Skeletal muscle satellite cell (primary cell): ENCODE results near the gene FAR2.
"Not testable (repeated sequence)": the region's sequence is repeated elsewhere in the genome, so short reads cannot be mapped to it uniquely, and the experiment has no call there.

Experiments
- H3K27me3 ChIP-seq: 2 replicates; pipeline ENCODE4 v1.7.0; 2013; ENCODE audit warnings: low read length; ENCODE audit not compliant: control insufficient read depth, insufficient read depth
- H3K36me3 ChIP-seq: 2 replicates; pipeline ENCODE4 v1.7.0; 2013; ENCODE audit warnings: mild to moderate bottlenecking, control low read depth, low read length; ENCODE audit not compliant: insufficient read depth
- H3K4me1 ChIP-seq: 2 replicates; pipeline ENCODE4 v1.7.0; 2013; ENCODE audit warnings: low read length; ENCODE audit not compliant: control insufficient read depth, insufficient read depth
- H3K4me2 ChIP-seq: 2 replicates; pipeline ENCODE4 v1.7.0; 2013; ENCODE audit warnings: mild to moderate bottlenecking, low read length
- H3K4me3 ChIP-seq: 2 replicates; pipeline ENCODE4 v1.7.0; 2013; ENCODE audit warnings: low read length
- H3K9ac ChIP-seq: 2 replicates; pipeline ENCODE4 v1.7.0; 2013; ENCODE audit warnings: mild to moderate bottlenecking, low read depth, low read length, moderate library complexity
- H3K9me3 ChIP-seq: replicated peaks from 2 replicates; pipeline ENCODE4 v1.7.0; 2013; ENCODE audit warnings: mild to moderate bottlenecking, control low read depth, low read length

The FAR2 gene

DNA sequence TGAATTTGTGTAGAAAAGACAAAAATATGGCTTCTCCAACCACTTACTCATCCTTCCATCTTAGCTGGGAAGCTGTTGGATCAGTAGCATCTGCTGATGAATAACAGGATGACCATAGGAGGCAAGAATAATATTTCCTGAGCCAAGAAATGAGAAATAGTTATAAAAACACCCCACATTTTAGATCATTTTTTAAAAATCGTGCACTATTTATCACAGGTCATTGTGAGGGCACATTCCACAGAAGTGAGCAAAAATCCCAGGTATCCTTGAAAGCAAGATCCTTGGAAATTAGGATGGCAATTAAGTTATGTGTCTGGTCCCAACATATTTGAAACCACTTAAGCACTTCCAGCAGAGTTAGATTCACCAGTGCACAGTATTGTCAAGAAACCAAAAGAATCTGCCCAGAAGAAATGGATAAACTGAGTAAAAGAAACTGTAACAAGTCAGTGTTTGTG lies 8.4 kb downstream of the FAR2 start:
- Histone ChIP-seq H3K36me3 (no peaks in the 10 kb centered on the region), H3K9ac (no peak overlapping the region), H3K9me3 (no peaks in the 10 kb centered on the region), H3K4me2 (peak overlapping the region; percentile 41), H3K27me3 (no peaks in the 10 kb centered on the region), H3K4me3 (peak overlapping the region; percentile 29), H3K4me1 (peaks cover 18% of the 10 kb centered on the region)

DNA sequence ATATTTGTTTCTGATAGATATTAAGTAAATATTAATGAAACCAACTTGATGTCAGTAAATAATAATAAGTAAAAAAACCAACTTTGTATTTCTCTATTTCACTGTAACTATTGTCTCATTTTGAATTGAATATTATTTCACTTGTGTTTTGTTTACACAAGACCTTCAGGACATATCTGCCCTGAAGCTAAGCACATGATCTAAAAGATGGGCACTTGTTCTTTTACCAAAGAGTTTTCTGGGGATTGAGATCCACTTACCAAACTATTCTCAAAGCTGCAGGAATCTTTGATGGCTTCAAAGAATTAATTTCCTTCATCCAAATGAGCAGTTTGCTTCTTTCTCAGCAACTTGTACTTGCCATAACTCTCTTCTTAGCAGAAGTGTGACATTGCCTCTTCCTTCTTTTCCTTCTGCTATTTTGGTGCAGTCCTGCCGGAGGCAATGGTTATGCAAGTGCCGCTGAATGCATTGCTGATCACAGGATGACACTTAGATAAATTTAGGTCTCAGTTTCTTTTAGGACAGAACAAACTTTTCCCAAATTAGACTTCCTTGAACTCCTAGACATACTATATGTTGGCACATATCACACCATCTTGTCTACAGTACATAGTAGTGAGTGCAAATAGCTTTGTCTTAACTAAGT lies 9.2 kb downstream of the FAR2 start:
- H3K4me2 ChIP-seq: no peak overlapping the region
- no peaks in the 10 kb centered on the region for H3K9me3 ChIP-seq
- no peak overlapping the region for H3K9ac ChIP-seq
- no peaks in the 10 kb centered on the region for H3K27me3 ChIP-seq
- no peaks in the 10 kb centered on the region for H3K36me3 ChIP-seq
- H3K4me3 ChIP-seq: no peak overlapping the region
- peaks cover 18% of the 10 kb centered on the region for H3K4me1 ChIP-seq

DNA sequence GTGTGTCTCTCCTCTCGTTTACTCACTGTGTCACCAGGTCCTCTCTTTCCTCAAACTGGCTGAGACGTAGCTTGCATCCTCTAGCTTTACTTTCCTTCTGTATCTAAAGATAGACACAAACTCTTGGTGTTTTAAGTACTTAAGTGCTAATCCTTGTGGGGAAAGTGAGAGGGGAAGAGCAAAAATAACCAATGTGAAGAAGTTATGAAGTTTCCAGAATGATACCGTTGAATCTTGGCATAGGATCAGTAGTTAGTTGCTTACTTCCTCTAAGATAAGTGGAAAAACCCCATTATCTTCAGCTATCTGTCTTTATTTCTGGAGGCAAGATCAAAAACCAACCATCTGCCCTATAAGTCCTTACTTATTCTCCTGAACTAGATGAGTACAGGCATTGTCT lies 10.6 kb downstream of the FAR2 start:
- no peaks in the 10 kb centered on the region for H3K27me3 ChIP-seq
- H3K36me3 ChIP-seq: no peaks in the 10 kb centered on the region
- no peak overlapping the region for H3K9ac ChIP-seq
- no peaks in the 10 kb centered on the region for H3K9me3 ChIP-seq
- no peak overlapping the region for H3K4me3 ChIP-seq
- H3K4me1 ChIP-seq: peaks cover 23% of the 10 kb centered on the region
- H3K4me2 ChIP-seq: no peak overlapping the region

DNA sequence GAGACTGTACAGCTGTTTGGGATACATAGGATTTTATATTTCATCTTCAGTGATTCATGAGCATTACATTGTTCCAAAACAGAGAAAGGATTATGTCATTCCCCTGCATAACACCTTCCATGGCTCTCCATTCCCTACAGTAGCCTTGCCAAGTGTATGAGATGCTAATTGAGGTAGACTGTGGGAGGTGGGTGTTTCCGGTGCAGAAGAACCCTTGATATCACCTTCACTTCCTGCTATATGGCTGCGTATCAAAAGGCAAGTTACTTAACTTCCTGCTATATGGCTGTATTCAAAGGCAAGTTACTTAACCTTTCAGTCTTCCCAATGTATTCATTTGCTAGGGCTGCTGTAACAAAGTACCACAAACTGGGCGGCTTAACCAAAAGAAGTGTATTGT lies 11.2 kb downstream of the FAR2 start:
- H3K4me2 ChIP-seq: no peak overlapping the region
- no peak overlapping the region for H3K9ac ChIP-seq
- H3K4me1 ChIP-seq: peaks cover 28% of the 10 kb centered on the region
- no peaks in the 10 kb centered on the region for H3K27me3 ChIP-seq
- no peaks in the 10 kb centered on the region for H3K36me3 ChIP-seq
- no peaks in the 10 kb centered on the region for H3K9me3 ChIP-seq
- no peak overlapping the region for H3K4me3 ChIP-seq

DNA sequence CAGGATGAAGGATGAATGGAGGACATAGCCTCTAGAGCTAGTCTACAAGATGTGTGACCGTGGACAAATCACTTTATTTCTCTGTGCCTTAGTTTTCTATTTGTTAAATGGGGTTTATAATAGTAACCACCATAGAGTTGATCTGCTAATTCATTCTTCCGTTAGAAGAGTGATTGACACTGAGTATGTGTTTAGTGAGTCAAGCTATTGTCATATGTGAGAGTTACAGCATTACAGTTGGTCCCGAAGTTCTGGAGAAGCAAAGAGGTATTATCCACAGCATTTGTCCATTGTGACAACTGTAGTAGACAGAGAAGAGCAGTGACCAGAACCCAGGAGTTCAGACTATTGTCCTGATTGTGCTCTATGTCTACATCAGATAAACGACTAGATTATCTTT lies 14.1 kb downstream of the FAR2 start:
- Histone ChIP-seq H3K4me3 (no peak overlapping the region), H3K9ac (no peak overlapping the region), H3K36me3 (no peaks in the 10 kb centered on the region), H3K4me1 (peaks cover 14% of the 10 kb centered on the region), H3K4me2 (no peak overlapping the region), H3K9me3 (no peaks in the 10 kb centered on the region), H3K27me3 (no peaks in the 10 kb centered on the region)

DNA sequence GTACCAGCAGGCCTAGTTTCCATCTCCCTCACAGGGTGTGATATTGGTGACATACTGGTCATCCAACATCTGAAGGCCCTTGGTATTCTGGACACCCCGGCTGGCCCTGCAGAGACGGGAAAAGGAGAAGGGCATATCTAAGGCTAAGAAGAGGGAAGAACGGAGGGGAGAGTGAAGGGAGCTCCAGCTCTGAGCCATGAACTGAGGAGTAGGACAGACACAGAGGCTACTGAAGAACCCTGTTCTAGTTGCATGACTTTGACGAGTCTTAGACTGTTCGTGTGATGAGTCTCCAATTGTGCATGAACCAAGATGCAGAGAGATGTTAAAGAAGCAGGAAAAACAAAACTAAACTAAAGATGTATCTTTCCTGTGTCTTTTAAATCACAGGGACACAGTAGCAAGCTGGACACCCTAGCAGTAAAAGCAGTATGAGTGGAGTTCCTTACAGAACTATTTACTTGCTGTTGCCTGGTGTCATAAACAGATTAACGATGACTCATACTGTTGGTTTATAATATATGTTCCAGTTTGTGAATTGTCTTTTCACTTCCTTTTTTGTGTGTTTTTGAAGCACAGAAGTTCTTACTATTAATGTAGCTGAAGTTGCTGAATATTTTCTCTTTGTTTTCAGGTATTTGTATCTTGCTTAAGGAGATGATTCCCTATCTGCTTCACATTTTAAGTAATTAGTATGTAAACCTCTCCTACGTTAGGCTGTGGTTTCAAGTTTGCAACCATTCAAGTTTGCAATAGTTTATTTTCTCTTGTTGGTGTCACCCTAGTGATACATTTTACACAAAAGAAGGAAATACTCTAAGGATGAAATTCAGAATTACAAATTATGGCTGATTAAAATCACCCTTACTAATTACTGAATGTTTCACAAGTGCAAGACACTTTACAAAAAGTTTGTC lies 15.7 kb downstream of the FAR2 start:
- Histone ChIP-seq H3K27me3 (no peaks in the 10 kb centered on the region), H3K9me3 (no peaks in the 10 kb centered on the region), H3K4me1 (peaks cover 11% of the 10 kb centered on the region), H3K4me2 (peak overlapping the region; percentile 47), H3K4me3 (no peak overlapping the region), H3K36me3 (no peaks in the 10 kb centered on the region), H3K9ac (peak overlapping the region; percentile 28)

DNA sequence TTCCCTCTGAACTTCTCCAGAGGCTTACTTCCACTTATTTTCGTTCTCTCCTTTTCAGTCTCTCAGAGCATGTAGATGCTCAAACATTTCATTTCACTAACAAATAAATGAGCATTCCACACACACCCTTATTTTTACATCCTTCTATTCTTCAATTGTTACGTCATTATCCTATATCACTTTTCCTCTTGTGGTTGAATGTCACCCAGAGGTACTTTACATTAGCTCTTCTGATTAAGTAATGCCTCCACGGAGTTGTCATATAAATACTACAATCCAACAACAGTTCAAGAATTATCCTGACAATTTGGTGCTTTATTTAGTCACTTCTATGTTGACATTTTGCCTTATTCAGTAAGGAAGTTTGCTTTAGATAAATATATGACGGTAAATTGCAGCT lies 18.4 kb downstream of the FAR2 start:
- Histone ChIP-seq H3K9me3 (no peaks in the 10 kb centered on the region), H3K9ac (no peak overlapping the region), H3K27me3 (no peaks in the 10 kb centered on the region), H3K4me1 (peaks cover 11% of the 10 kb centered on the region), H3K4me3 (no peak overlapping the region), H3K4me2 (no peak overlapping the region), H3K36me3 (no peaks in the 10 kb centered on the region)

DNA sequence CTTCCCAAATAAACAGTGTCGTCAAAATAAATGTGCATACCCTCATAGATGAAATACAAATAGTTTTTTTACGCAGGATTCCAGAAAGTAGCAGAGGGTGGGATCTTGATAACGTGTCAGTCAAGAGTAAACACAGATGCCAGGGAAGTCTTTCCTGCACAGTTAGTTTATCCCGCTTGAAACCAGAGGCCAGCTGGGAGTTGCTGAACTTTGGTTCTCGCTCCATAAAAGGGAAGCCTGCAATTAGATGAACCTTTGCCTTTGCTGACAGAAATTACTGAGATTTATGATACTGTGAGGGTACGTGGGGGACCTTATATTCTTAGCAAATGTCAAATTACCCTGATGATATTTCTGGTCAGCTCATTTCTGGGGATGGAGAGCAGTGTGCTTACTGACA lies 18.9 kb downstream of the FAR2 start:
- Histone ChIP-seq H3K36me3 (no peaks in the 10 kb centered on the region), H3K4me2 (no peak overlapping the region), H3K9ac (no peak overlapping the region), H3K27me3 (no peaks in the 10 kb centered on the region), H3K9me3 (no peaks in the 10 kb centered on the region), H3K4me3 (no peak overlapping the region), H3K4me1 (peaks cover 11% of the 10 kb centered on the region)

DNA sequence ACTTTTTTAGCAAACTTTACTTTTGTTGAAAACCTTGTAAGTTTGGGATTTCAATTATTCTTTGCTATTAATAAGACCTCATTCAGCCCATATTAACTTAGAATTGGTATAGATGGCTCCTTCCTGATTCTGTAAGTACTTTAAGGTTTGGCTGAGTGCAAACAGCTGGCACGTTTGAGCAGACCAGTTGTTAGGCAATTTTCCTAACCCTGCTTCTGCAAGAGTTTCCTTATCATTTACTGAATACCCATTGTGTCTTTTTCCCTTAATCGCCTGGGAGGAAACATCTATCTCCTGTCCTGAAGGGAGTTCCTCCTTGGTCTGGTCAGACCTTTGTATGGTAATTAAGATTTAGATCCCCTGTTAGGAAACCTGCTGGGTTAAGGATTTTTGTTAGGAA lies 20.9 kb downstream of the FAR2 start:
- not testable (repeated sequence) for H3K4me2 ChIP-seq, H3K36me3 ChIP-seq, H3K4me3 ChIP-seq, H3K9ac ChIP-seq, H3K27me3 ChIP-seq, H3K9me3 ChIP-seq, H3K4me1 ChIP-seq

DNA sequence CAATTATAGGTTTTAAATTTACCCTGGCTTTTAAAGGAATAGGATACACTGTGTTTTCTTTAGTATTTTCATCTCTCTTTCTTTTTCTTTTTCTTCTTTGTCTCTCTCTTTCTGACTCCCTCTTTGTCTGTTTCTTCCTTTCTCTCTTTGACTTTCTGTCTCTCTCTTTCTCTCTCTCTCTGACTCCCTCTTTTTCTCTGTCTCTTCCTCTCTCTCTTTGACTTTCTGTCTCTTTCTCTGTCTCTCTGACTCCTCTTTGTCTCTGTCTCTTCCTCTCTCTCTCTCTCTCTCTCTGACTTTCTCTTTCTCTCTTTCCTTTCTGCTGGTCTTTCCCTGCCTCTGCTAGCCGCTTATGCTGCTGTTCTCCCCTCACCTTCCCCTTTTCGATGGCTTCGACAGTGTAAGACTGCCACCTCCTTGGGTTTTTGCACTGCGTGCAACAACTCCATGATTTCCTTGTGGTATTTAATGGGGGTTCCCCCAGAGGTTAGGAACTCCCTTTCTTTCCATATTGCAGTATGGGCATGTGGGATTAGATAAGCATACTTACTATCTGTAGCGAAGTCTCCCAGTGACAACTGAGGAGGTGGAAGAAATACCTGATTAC lies 21.5 kb downstream of the FAR2 start:
- H3K9me3 ChIP-seq, H3K27me3 ChIP-seq, H3K4me3 ChIP-seq, H3K4me2 ChIP-seq, H3K36me3 ChIP-seq, H3K4me1 ChIP-seq, H3K9ac ChIP-seq: not testable (repeated sequence)

DNA sequence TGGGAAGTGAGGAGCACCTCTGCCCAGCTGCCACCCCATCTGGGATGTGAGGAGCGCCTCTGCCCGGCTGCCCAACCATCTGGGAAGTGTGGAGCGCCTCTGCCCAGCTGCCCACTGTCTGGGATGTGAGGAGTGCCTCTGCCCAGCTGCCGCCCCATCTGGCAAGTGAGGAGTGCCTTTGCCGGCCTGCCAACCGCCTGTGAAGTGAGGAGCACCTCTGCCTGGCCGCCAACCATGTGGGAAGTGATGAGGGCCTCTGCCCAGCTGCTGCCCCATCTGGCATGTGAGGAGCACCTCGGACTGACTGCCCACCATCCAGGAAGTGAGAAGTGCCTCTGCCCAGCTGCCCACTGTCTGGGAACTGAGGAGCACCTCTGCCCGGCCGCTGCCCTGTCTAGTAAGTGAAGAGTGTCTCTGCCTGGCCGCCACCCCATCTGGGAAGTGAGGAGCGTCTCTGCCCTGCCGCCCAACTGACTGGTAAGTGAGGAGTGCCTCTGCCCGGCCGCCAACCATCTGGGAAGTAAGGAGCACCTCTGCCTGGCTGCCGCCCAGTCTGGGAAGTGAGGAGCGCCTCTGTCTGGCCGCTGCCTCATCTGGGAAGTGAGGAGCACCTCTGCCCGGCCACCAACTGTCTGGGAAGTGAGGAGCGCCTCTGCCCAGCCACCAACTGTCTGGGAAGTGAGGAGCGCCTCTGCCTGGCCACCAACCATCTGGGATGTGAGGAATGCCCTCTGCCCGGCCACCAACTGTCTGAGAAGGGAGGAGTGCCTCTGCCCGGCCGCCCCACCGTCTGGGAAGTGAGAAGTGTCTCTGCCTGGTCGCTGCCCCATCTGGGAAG lies 22.6 kb downstream of the FAR2 start:
- peaks cover 1% of the 10 kb centered on the region for H3K4me1 ChIP-seq
- H3K27me3 ChIP-seq: no peaks in the 10 kb centered on the region
- no peaks in the 10 kb centered on the region for H3K36me3 ChIP-seq
- H3K9me3 ChIP-seq: no peaks in the 10 kb centered on the region
- no peak overlapping the region for H3K4me2 ChIP-seq
- no peak overlapping the region for H3K4me3 ChIP-seq
- no peak overlapping the region for H3K9ac ChIP-seq
